Loucy (cell line): ENCODE results near the gene DND1.
"Not testable (repeated sequence)": the region's sequence is repeated elsewhere in the genome, so short reads cannot be mapped to it uniquely, and the experiment has no call there.

Source experiments
- H2AFZ ChIP-seq: fragments of 200-600 bp; sonication (generic); 2 replicates; pipeline ENCODE4 v1.6.0; 2016; ENCODE audit warnings: antibody characterized with exemption, mild to moderate bottlenecking, low read length, moderate library complexity
- H3F3A ChIP-seq: fragments of 200-600 bp; 2 replicates; pipeline ENCODE4 v1.6.0; 2016; ENCODE audit warnings: antibody characterized with exemption, low read depth, mild to moderate bottlenecking
- H3K27me3 ChIP-seq: fragments of 200-600 bp; sonication (generic); 2 replicates; pipeline ENCODE4 v1.6.1; 2014; ENCODE audit warnings: low read length, mild to moderate bottlenecking; ENCODE audit not compliant: insufficient read depth, poor library complexity, severe bottlenecking
- H3K36me3 ChIP-seq: fragments of 200-600 bp; sonication (generic); 2 replicates; pipeline ENCODE4 v1.6.1; 2016; ENCODE audit warnings: low read length; ENCODE audit not compliant: insufficient read depth
- H3K4me1 ChIP-seq: fragments of 200-600 bp; sonication (generic); 2 replicates; pipeline ENCODE4 v1.5.1; 2014; ENCODE audit warnings: low read length, mild to moderate bottlenecking; ENCODE audit not compliant: insufficient read depth, poor library complexity, severe bottlenecking
- H3K4me2 ChIP-seq: fragments of 200-600 bp; sonication (generic); 2 replicates; pipeline ENCODE4 v1.6.0; 2014; ENCODE audit warnings: antibody characterized with exemption, low read length, low read depth, mild to moderate bottlenecking; ENCODE audit not compliant: poor library complexity, severe bottlenecking
- H3K4me3 ChIP-seq: fragments of 200-600 bp; sonication (generic); 2 replicates; pipeline ENCODE4 v1.5.1; 2014; ENCODE audit warnings: low read length, mild to moderate bottlenecking, mixed read lengths; ENCODE audit not compliant: poor library complexity, severe bottlenecking
- H3K79me2 ChIP-seq: fragments of 200-600 bp; sonication (generic); 2 replicates; pipeline ENCODE4 v1.6.1; 2014; ENCODE audit warnings: low read length; ENCODE audit not compliant: insufficient read depth
- H3K9ac ChIP-seq: fragments of 200-600 bp; sonication (generic); 2 replicates; pipeline ENCODE4 v1.6.0; 2014; ENCODE audit warnings: mild to moderate bottlenecking, low read depth, low read length, moderate library complexity; ENCODE audit not compliant: poor library complexity, severe bottlenecking
- H3K9me2 ChIP-seq: fragments of 200-600 bp; sonication (generic); replicated peaks from 2 replicates; pipeline ENCODE4 v1.6.1; 2016; ENCODE audit warnings: low read depth, low read length, mixed read lengths
- H3K9me3 ChIP-seq: fragments of 200-600 bp; sonication (generic); 2 replicates; pipeline ENCODE4 v1.6.1; 2014; ENCODE audit warnings: mild to moderate bottlenecking, antibody characterized with exemption, low read length, low read depth; ENCODE audit not compliant: insufficient read depth
- H4K20me1 ChIP-seq: fragments of 200-600 bp; sonication (generic); 2 replicates; pipeline ENCODE4 v1.6.0; 2014; ENCODE audit warnings: antibody characterized with exemption, low read length, mild to moderate bottlenecking; ENCODE audit not compliant: insufficient read depth, poor library complexity, severe bottlenecking
- CTCF ChIP-seq: fragments of 200-600 bp; sonication (generic); conservative IDR thresholded peaks from 2 replicates; pipeline ENCODE4 v1.5.1; 2014; ENCODE audit warnings: mild to moderate bottlenecking, antibody characterized with exemption, low read length
- EZH2phosphoT487 ChIP-seq: fragments of 200-600 bp; IDR thresholded peaks from 2 replicates; pipeline ENCODE4 v1.6.1; 2018; ENCODE audit warnings: antibody characterized with exemption, mild to moderate bottlenecking, moderate library complexity, borderline replicate concordance

DND1 gene

DNA sequence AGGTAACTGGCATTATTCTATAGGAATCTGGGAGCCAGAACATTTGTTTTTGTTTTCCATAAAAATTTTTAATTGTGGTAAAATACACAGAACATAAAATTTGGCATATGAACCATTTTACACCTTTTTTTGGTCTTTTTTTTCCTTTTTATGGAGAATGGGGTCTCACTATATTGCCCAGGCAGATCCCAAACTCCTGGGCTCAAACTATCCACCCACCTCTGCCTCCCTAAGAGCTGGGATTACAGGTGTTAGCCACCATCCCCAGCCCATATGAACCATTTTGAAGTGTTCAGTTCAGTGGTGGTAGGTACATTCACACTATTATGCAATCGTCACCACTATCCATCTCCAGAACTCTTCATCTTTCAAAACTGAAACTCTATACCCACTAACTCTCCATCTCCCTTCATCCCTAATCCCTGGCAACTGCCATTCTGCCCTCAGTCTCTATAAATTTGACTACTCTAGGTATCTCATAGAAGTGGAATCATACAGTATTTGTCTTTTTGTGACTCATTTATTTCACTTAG is 40.3 kb upstream of the DND1 start:
- H3K79me2 ChIP-seq, result no peaks in the 10 kb centered on the region
- no peaks in the 10 kb centered on the region for H3K36me3 ChIP-seq
- H2AFZ ChIP-seq, result no peak overlapping the region
- peaks cover 11% of the 10 kb centered on the region; the same call in 1 of the 2 replicates for H3F3A ChIP-seq
- no peaks in the 10 kb centered on the region for H4K20me1 ChIP-seq
- no peak overlapping the region for H3K4me2 ChIP-seq
- H3K4me1 ChIP-seq, result peaks cover 6% of the 10 kb centered on the region
- no peaks in the 10 kb centered on the region for H3K9me3 ChIP-seq
- H3K9ac ChIP-seq, result no peak overlapping the region
- H3K9me2 ChIP-seq, result no peaks in the 10 kb centered on the region
- TF ChIP-seq EZH2phosphoT487 (no peak), CTCF (no peak)
- no peak overlapping the region for H3K4me3 ChIP-seq
- H3K27me3 ChIP-seq, result no peaks in the 10 kb centered on the region

GRCh38 chr5:140711794-140712193 is 38.4 kb upstream of the DND1 start:
- H3K4me2 ChIP-seq, result peak overlapping the region; percentile 78
- peaks cover 11% of the 10 kb centered on the region; the same call in 1 of the 2 replicates for H3F3A ChIP-seq
- H3K4me1 ChIP-seq, result peaks cover 6% of the 10 kb centered on the region
- no peaks in the 10 kb centered on the region for H4K20me1 ChIP-seq
- no peak for TF ChIP-seq CTCF
- no peak for TF ChIP-seq EZH2phosphoT487
- H2AFZ ChIP-seq, result no peak overlapping the region
- no peaks in the 10 kb centered on the region for H3K9me2 ChIP-seq
- peak overlapping the region; percentile 84 for H3K4me3 ChIP-seq
- H3K9me3 ChIP-seq, result no peaks in the 10 kb centered on the region
- H3K79me2 ChIP-seq, result no peaks in the 10 kb centered on the region
- no peaks in the 10 kb centered on the region; the same call in 1 of the 2 replicates for H3K36me3 ChIP-seq
- H3K9ac ChIP-seq, result peak overlapping the region; percentile 60
- H3K27me3 ChIP-seq, result no peaks in the 10 kb centered on the region

DNA sequence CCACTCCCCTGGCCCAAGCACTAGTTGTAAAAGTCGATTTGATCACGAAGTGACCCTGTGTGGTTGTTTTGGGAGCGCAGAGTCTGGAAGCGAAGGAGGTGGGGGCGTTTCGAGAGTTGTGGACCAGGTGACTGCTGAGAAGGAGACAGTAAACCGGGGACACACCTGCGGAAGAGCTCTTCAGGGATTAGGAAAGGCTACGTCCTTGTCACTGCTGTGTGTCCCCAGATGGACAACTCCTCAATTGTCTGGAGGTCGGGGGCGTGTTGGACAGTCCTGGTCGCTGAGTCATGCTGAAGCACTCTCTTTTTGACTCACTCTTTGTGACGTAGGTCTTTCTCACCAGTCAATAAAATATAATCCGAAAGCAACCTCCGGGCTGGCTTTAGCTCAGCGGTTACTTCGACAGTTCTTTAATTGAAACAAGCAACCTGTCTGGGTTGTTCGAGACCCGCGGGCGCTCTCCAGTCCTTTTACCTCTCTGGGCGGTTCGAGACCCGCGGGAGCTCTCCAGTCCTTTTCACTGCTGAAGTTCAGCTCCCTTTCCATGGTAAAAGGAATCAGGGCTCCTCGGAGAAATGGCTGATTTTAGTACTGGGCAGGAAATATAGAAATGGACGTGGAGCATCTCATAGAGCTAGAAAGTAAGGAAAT is 37.6 kb upstream of the DND1 start:
- H3K4me3 ChIP-seq, result peak overlapping the region; percentile 84
- TF ChIP-seq CTCF, result no peak
- no peak for TF ChIP-seq EZH2phosphoT487
- peak overlapping the region; percentile 90 for H2AFZ ChIP-seq
- peak overlapping the region; percentile 60 for H3K9ac ChIP-seq
- H3F3A ChIP-seq, result peaks cover 11% of the 10 kb centered on the region; the same call in 1 of the 2 replicates
- peaks cover 6% of the 10 kb centered on the region for H3K4me1 ChIP-seq
- H3K4me2 ChIP-seq, result peak overlapping the region; percentile 78
- peaks cover 7% of the 10 kb centered on the region; the same call in 1 of the 2 replicates for H3K36me3 ChIP-seq
- H3K9me3 ChIP-seq, result no peaks in the 10 kb centered on the region
- H4K20me1 ChIP-seq, result no peaks in the 10 kb centered on the region
- no peaks in the 10 kb centered on the region for H3K27me3 ChIP-seq
- no peaks in the 10 kb centered on the region for H3K9me2 ChIP-seq
- H3K79me2 ChIP-seq, result no peaks in the 10 kb centered on the region

- H3F3A ChIP-seq, result peaks cover 11% of the 10 kb centered on the region; the same call in 1 of the 2 replicates
- H3K9me3 ChIP-seq, H2AFZ ChIP-seq, H3K79me2 ChIP-seq, H4K20me1 ChIP-seq, H3K27me3 ChIP-seq, H3K4me1 ChIP-seq, H3K4me3 ChIP-seq, H3K4me2 ChIP-seq, H3K9ac ChIP-seq, H3K9me2 ChIP-seq: not testable (repeated sequence)
- H3K36me3 ChIP-seq, result peaks cover 30% of the 10 kb centered on the region
Observed at GRCh38 chr5:140708787-140709186, 35.4 kb upstream of the DND1 start.
